ENCODE results near the gene DGKA.

- TF ChIP-seq BACH2 (CRISPR knock-in tag; IDR thresholded peaks at IDR 0.05; ENCODE audit: borderline replicate concordance) (no peak), TOX (CRISPR knock-in tag; IDR thresholded peaks at IDR 0.05; ENCODE audit: borderline replicate concordance) (no peak), ZFP3 (CRISPR knock-in tag; IDR thresholded peaks at IDR 0.05) (no peak), ESRRG (CRISPR knock-in tag; IDR thresholded peaks at IDR 0.05) (no peak), POU6F1 (CRISPR knock-in tag; IDR thresholded peaks at IDR 0.05; ENCODE audit: borderline replicate concordance, low read depth) (no peak), ZNF565 (CRISPR knock-in tag; conservative IDR thresholded peaks at IDR 0.05; ENCODE audit: low read depth) (no peak), TCF4 (CRISPR knock-in tag; IDR thresholded peaks at IDR 0.05; ENCODE audit: borderline replicate concordance) (no peak), GLIS3 (CRISPR knock-in tag; IDR thresholded peaks at IDR 0.05) (no peak)
These were observed 11.7 kb downstream of the DGKA start for GRCh38 chr12:55942577-55943136.
